IPS-18c (cell line): ENCODE results near the gene ZNF546.
"Not testable (repeated sequence)": the region's sequence is repeated elsewhere in the genome, so short reads cannot be mapped to it uniquely, and the experiment has no call there.

ENCODE experiments used
- H3K4me3 ChIP-seq: 2 replicates; pipeline ENCODE4 v1.7.0; 2013; ENCODE audit warnings: low read depth, mild to moderate bottlenecking, low read length, moderate library complexity; ENCODE audit not compliant: insufficient read depth
- H3K9me3 ChIP-seq: one replicate; pipeline ENCODE4 v1.6.1; 2013; ENCODE audit warnings: mild to moderate bottlenecking, low read length, moderate library complexity; ENCODE audit not compliant: control insufficient read depth, insufficient read depth

The ZNF546 gene

GRCh38 chr19:39996811-39997637 lies at the start of gene ZNF546:
TSS of gene ZNF546 (plus strand) at chr19:39997060. CDS start at chr19:39998327, 1,267 bp downstream.
- Histone ChIP-seq H3K9me3 (no peaks in the 10 kb centered on the region), H3K4me3 (peak within 1 kb of the TSS; percentile 89)

GRCh38 chr19:39949026-39949747 lies 47.7 kb upstream of the ZNF546 start:
- no peak overlapping the region for H3K4me3 ChIP-seq

GRCh38 chr19:39951065-39951650 lies 45.7 kb upstream of the ZNF546 start:
- no peaks in the 10 kb centered on the region for H3K9me3 ChIP-seq
- H3K4me3 ChIP-seq: no peak overlapping the region

More at GRCh38 chr19:39949026-39949747, 47.7 kb upstream of the ZNF546 start:
- H3K9me3 ChIP-seq: no peaks in the 10 kb centered on the region

GRCh38 chr19:39951686-39952085 lies 45.2 kb upstream of the ZNF546 start:
- no peaks in the 10 kb centered on the region for H3K9me3 ChIP-seq
- no peak overlapping the region for H3K4me3 ChIP-seq

GRCh38 chr19:39953915-39954314 lies 42.9 kb upstream of the ZNF546 start:
- H3K9me3 ChIP-seq: no peaks in the 10 kb centered on the region
- H3K4me3 ChIP-seq: no peak overlapping the region

- not testable (repeated sequence) for H3K9me3 ChIP-seq, H3K4me3 ChIP-seq
These were observed 39.0 kb upstream of the ZNF546 start for GRCh38 chr19:39957886-39958285.

GRCh38 chr19:39958942-39959341 lies 37.9 kb upstream of the ZNF546 start:
- not testable (repeated sequence) for H3K4me3 ChIP-seq, H3K9me3 ChIP-seq

GRCh38 chr19:39959407-39959806 lies 37.5 kb upstream of the ZNF546 start:
- H3K9me3 ChIP-seq, H3K4me3 ChIP-seq: not testable (repeated sequence)

- H3K9me3 ChIP-seq: no peaks in the 10 kb centered on the region
- H3K4me3 ChIP-seq: no peak overlapping the region
These were observed 33.0 kb upstream of the ZNF546 start for GRCh38 chr19:39963898-39964297.

GRCh38 chr19:39966617-39967016 lies 30.2 kb upstream of the ZNF546 start:
- H3K4me3 ChIP-seq: no peak overlapping the region
- H3K9me3 ChIP-seq: no peaks in the 10 kb centered on the region

- H3K9me3 ChIP-seq: no peaks in the 10 kb centered on the region
These were observed 29.3 kb upstream of the ZNF546 start for GRCh38 chr19:39967561-39967960.

GRCh38 chr19:39968789-39969188 lies 28.1 kb upstream of the ZNF546 start:
- Histone ChIP-seq H3K9me3 (no peaks in the 10 kb centered on the region), H3K4me3 (no peak overlapping the region)

More at GRCh38 chr19:39967561-39967960, 29.3 kb upstream of the ZNF546 start:
- H3K4me3 ChIP-seq: no peak overlapping the region

GRCh38 chr19:39969266-39969665 lies 27.6 kb upstream of the ZNF546 start:
- no peak overlapping the region for H3K4me3 ChIP-seq
- no peaks in the 10 kb centered on the region for H3K9me3 ChIP-seq

- H3K4me3 ChIP-seq: peak overlapping the region; percentile 61
- H3K9me3 ChIP-seq: no peaks in the 10 kb centered on the region
These were observed 27.0 kb upstream of the ZNF546 start for GRCh38 chr19:39969681-39970424.

- H3K4me3 ChIP-seq: peak overlapping the region; percentile 61
These were observed 26.5 kb upstream of the ZNF546 start for GRCh38 chr19:39970425-39970674.

GRCh38 chr19:39970675-39971379 lies 26.0 kb upstream of the ZNF546 start, which contains the start of gene PSMC4:
TSS of gene PSMC4 (plus strand) at chr19:39971165. CDS start at chr19:39971203, 38 bp downstream.
- H3K4me3 ChIP-seq: peak within 1 kb of the TSS; percentile 74
- H3K9me3 ChIP-seq: no peaks in the 10 kb centered on the region

More at GRCh38 chr19:39970425-39970674, 26.5 kb upstream of the ZNF546 start:
- no peaks in the 10 kb centered on the region for H3K9me3 ChIP-seq
